Measurements from ENCODE around the gene ANKRD63.

ANKRD63 gene

DNA sequence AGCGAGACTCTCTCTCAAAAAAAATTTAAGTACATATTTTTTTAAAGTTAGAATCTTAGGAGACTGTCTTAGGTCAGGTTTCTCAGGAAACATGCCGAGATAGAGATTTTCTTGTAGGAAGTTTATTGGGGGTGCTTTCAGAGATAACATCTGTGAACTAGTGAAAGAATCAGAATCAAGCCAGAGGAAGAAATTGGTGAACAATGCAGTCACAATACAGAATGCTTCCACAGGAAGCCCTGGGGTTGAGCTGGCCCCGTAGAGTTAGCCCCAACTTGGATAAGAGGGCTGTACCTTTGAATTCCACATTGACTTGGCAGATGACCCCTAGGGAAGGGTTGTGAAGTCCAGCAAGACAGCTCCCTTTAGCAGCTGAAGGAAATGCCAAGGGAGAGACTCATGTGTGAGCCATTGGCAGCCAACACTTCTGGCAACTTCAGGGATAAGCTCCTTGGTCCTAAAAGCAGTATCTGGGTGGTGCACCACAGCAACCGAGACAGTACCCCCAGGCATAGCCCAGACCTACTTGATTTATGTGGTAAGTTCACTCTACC, 31.9 kb upstream of the ANKRD63 start:
- TF ChIP-seq, protein P1, sequence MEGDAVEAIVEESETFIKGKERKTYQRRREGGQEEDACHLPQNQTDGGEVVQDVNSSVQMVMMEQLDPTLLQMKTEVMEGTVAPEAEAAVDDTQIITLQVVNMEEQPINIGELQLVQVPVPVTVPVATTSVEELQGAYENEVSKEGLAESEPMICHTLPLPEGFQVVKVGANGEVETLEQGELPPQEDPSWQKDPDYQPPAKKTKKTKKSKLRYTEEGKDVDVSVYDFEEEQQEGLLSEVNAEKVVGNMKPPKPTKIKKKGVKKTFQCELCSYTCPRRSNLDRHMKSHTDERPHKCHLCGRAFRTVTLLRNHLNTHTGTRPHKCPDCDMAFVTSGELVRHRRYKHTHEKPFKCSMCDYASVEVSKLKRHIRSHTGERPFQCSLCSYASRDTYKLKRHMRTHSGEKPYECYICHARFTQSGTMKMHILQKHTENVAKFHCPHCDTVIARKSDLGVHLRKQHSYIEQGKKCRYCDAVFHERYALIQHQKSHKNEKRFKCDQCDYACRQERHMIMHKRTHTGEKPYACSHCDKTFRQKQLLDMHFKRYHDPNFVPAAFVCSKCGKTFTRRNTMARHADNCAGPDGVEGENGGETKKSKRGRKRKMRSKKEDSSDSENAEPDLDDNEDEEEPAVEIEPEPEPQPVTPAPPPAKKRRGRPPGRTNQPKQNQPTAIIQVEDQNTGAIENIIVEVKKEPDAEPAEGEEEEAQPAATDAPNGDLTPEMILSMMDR (IDR thresholded peaks at IDR 0.05; ENCODE audit: control insufficient read depth, insufficient read depth, low read depth, low read length, missing control alignments): no peak
- no peak for DNase-seq (ENCODE audit: low read depth)
- H3K4me3 ChIP-seq (ENCODE audit: control insufficient read depth, low read depth, low read length): no peak overlapping the region

DNA sequence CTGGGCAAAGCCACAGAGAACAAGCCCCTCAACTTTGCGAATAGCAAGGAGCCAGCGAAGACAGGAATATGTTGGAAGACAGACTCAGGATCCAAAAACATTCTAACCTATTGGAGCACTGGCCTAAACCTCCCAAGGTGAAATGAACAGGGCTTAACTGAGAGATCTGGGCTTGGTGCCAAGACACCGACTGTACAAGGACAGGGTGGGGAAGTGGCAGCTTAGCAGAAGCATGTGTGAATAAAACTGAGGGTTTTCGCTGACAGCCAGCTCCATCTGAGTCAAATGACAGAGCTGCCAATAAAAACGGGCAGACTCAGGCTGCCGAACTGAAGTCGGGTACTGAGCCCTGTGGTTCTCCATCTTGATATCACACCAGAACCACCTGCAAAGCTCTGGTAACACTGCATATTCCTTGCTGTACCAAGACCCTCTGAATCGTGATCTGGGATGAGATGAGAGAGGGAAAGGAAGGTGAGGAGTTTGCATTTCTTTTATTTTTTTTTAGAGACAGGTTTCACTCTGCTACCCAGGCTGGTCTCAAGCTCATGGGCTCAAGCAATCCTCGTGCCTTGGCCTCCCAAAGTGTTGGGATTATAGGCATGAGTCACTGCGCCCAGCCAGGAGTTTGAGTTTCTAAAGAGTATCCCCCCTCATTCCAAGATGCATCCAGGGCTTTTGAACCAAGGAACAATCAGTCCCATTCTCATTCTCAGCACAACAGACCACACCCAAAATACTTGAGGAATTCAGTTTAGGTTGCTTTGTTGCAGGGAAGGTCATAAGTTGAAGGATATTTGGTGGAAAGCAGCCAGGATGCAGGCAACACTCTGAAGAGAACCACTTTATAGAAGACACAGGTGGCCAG, 30.9 kb upstream of the ANKRD63 start:
- TF ChIP-seq, protein P1 (IDR thresholded peaks at IDR 0.05; ENCODE audit: control insufficient read depth, insufficient read depth, low read depth, low read length, missing control alignments): no peak
- H3K4me3 ChIP-seq (ENCODE audit: control insufficient read depth, low read depth, low read length): no peak overlapping the region
- no peak for DNase-seq (ENCODE audit: low read depth)

DNA sequence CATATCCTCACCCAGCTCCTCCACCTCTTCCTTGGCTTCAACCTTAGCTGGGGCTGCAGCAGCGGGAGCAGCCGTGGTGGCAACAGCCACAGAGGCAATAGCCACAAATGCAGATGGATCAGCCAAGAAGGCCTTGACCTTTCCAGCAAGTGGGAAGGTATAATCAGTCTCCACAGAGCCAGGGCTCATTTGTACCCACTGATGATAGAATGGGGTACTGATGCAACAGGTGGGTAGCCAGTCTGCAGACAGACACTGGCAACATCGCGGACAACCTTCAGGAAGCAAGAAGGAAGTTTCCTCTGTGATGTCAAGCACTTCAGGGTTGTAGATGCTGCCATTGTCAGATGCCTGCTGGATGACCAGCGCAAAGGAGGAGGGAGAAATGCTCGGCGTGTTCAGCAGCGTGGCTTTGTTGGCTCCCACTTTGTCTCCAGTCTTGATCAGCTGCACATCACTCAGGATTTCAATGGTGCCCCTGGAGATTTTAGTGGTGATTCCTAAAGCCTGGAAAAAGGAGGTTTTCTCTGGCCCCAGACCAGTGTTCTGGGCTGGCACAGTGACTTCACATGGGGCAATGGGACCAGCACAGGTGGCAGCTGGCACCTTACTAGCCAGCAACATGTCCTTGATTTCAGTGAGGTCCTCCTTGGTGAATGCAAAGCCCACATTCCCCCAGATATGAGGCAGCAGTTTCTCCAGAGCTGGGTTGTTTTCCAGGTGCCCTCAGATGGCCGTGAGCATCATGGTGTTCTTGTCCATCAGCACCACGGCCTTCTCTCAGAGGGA, 29.7 kb upstream of the ANKRD63 start:
- DNase-seq (ENCODE audit: low read depth): no peak
- no peak overlapping the region for H3K4me3 ChIP-seq (ENCODE audit: control insufficient read depth, low read depth, low read length)
- TF ChIP-seq, protein P1 (IDR thresholded peaks at IDR 0.05; ENCODE audit: control insufficient read depth, insufficient read depth, low read depth, low read length, missing control alignments): no peak

DNA sequence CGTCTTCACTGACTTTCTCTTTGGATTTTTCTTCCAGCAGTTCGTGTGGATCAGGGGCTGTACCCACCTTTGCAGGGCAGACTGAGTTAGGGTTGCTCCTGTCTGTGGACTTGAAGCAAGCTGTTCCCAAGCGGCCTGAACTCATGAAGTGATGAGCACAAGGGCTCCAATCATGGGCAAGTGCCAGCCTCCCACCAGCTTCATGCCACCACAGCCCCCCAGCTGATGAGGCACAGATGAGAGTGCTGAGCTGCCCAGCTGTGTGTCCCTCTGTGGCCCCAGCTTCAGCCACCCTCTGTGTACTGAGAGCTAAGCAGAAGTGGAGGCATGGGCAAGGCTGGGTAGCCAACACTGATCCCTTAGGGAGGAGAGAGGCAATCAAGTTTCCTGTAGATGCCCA, 28.1 kb upstream of the ANKRD63 start:
- no peak overlapping the region for H3K4me3 ChIP-seq (ENCODE audit: control insufficient read depth, low read depth, low read length)
- DNase-seq (ENCODE audit: low read depth): no peak
- TF ChIP-seq, protein P1 (IDR thresholded peaks at IDR 0.05; ENCODE audit: control insufficient read depth, insufficient read depth, low read depth, low read length, missing control alignments): no peak

DNA sequence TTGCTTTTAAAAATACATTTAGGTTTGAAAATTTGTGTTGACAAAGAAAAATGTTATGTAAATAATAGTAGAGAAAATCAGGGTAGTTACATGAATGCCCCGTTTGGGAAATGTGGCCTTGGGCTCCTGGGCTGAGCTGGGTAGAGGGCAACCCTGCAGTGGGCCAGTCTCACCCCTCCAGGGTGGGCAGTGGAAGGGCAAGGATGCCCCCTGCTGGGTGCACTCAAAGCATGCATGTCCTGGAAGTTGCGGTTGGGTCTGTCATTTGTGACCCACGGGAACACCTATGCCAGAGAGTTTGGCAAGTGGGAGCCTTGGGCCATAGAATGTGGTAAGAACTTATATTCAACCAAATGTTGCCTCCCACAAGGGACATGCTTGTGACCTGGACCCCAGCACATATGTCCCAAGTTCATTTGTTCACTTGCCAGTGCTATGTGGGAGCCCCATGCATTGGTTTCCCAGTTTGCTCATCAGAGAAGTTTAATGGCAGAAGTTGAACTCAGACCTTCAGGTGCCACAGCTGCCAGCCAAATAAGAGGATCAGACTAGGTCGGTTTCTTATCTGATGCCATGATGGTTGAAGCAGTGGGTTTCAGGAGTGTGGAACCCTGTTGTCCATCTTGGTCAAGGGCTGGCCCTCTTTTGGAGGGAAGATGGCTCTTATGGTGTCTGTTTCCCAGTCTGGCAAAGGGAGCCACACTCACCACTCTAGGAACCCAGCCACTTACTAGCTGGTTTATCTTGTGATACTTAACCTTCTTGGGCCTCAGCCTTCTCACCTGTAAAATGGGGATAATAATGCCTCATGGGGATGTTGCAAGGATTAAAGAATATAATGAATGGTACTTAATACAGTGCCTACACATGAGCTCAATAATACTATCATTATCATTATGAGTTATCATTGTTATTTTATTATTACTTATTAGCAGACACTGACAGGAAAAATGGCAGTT, 27.4 kb upstream of the ANKRD63 start:
- TF ChIP-seq, protein P1 (IDR thresholded peaks at IDR 0.05; ENCODE audit: control insufficient read depth, insufficient read depth, low read depth, low read length, missing control alignments): peak; percentile 76
- no peak for DNase-seq (ENCODE audit: low read depth)
- H3K4me3 ChIP-seq (ENCODE audit: control insufficient read depth, low read depth, low read length): no peak overlapping the region

Data from AG09309 (cell line).